Adrenal gland (tissue), 5 donors: ENCODE results near the gene MTA3.

Source experiments
- CTCF ChIP-seq, 6 experiments: fragments of 450-650 bp in 4 of 6; fragments of 200-600 bp in 2 of 6; sonication (generic) in 1 of 6; IDR thresholded peaks; 1 replicate in 5 of 6; 2 replicates in 1 of 6; pipeline versions ENCODE4 v1.5.1 to v1.8.0; 2016 to 2021; ENCODE audit warnings: antibody characterized with exemption in 6 of 6, mild to moderate bottlenecking in 2 of 6, moderate library complexity in 1 of 6
- POLR2A ChIP-seq, 2 donors: fragments of 450-650 bp; IDR thresholded peaks; one replicate each; pipeline ENCODE4 v1.6.1; 2017; ENCODE audit warnings: antibody characterized with exemption in 2 of 2, mild to moderate bottlenecking in 2 of 2, moderate library complexity in 1 of 2
- donor health status: DM: no; HTN: no; CAD: no.

GRCh38 chr2:42567806-42568400, 529 bp upstream of the MTA3 start:
- TF ChIP-seq CTCF (IDR thresholded peaks at IDR 0.05) (no peak), POLR2A (IDR thresholded peaks at IDR 0.05) (no peak)
